ENCODE data around the gene ANKRD12.

ANKRD12 gene

DNA sequence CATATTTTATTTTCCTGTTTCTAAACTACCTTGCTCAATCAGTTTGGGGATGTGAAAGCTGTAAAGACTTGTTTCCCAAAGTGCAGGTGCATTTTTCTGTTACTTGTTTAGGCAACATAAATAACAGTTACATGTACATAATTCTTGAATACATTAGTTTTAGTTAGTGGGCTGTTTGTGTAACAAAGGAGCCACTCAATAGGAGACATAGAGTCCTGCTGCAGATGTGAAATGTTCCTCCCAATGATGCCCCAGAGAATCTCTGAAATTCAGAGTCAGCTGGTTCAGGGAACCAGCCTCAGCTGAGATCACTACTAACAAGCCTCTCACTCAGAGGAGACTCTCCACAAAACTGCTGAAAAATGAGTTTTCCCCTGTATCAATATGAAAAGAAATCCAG, 106.4 kb downstream of the ANKRD12 start:
- CTCF ChIA-PET, result interaction anchor here (0.6 kb wide), 1 partner anchor 374 kb away, joined by 3 read pairs; no protein-coding TSS in a partner anchor
- Histone ChIP-seq H3K4me3 (ENCODE audit: low read depth, low read length) (no peak overlapping the region), H3K4me1 (ENCODE audit: control insufficient read depth, insufficient read depth, low read length) (no peaks in the 10 kb centered on the region), H3K27ac (ENCODE audit: extremely low read depth, low read depth, low read length) (no peak overlapping the region), H3K36me3 (ENCODE audit: control insufficient read depth in 2 of 2, insufficient read depth in 1 of 2, low read length in 2 of 2) (peaks cover 0 to 5% of the 10 kb centered on the region in 2 experiments; a peak in 2 of 3 replicates), H3K9me3 (ENCODE audit: control insufficient read depth, insufficient read depth, low read depth, low read length) (no peaks in the 10 kb centered on the region)
- POLR2A ChIA-PET, result no interaction called here
- TF ChIP-seq ZNF830 (tag by site-specific recombination; IDR thresholded peaks at IDR 0.05; ENCODE audit: low read depth) (no peak), ZNF76 (tag by site-specific recombination; IDR thresholded peaks at IDR 0.05; ENCODE audit: borderline replicate concordance, low read depth) (no peak), ZNF138 (tag by site-specific recombination; IDR thresholded peaks at IDR 0.05; ENCODE audit: borderline replicate concordance) (no peak), SP7 (tag by site-specific recombination; IDR thresholded peaks at IDR 0.05) (no peak), TRIM28 (IDR thresholded peaks at IDR 0.05; ENCODE audit: borderline replicate concordance, low read length) (no peak), ZNF558 (tag by site-specific recombination; IDR thresholded peaks at IDR 0.05) (no peak), KLF1 (tag by site-specific recombination; IDR thresholded peaks at IDR 0.05) (no peak), ZNF747 (tag by site-specific recombination; IDR thresholded peaks at IDR 0.05) (no peak), ZNF19 (tag by site-specific recombination; IDR thresholded peaks at IDR 0.05; ENCODE audit: low read depth) (no peak), BCL11B (tag by site-specific recombination; IDR thresholded peaks at IDR 0.05; ENCODE audit: low read depth) (no peak), ZXDB (tag by site-specific recombination; IDR thresholded peaks at IDR 0.05) (no peak), REPIN1 (tag by site-specific recombination; IDR thresholded peaks at IDR 0.05; ENCODE audit: low read depth) (no peak), FEZF1 (tag by site-specific recombination; IDR thresholded peaks at IDR 0.05) (no peak), ZNF423 (tag by site-specific recombination; IDR thresholded peaks at IDR 0.05) (no peak)
- TF ChIP-seq, protein P1, sequence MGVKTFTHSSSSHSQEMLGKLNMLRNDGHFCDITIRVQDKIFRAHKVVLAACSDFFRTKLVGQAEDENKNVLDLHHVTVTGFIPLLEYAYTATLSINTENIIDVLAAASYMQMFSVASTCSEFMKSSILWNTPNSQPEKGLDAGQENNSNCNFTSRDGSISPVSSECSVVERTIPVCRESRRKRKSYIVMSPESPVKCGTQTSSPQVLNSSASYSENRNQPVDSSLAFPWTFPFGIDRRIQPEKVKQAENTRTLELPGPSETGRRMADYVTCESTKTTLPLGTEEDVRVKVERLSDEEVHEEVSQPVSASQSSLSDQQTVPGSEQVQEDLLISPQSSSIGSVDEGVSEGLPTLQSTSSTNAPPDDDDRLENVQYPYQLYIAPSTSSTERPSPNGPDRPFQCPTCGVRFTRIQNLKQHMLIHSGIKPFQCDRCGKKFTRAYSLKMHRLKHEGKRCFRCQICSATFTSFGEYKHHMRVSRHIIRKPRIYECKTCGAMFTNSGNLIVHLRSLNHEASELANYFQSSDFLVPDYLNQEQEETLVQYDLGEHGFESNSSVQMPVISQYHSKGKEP (tag by site-specific recombination; IDR thresholded peaks at IDR 0.05), result no peak
- TF ChIP-seq, protein P2, sequence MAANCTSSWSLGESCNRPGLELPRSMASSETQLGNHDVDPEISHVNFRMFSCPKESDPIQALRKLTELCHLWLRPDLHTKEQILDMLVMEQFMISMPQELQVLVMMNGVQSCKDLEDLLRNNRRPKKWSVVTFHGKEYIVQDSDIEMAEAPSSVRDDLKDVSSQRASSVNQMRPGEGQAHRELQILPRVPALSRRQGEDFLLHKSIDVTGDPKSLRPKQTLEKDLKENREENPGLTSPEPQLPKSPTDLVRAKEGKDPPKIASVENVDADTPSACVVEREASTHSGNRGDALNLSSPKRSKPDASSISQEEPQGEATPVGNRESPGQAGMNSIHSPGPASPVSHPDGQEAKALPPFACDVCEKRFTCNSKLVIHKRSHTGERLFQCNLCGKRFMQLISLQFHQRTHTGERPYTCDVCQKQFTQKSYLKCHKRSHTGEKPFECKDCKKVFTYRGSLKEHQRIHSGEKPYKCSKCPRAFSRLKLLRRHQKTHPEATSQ (tag by site-specific recombination; IDR thresholded peaks at IDR 0.05), result no peak
- TF ChIP-seq, protein P3, sequence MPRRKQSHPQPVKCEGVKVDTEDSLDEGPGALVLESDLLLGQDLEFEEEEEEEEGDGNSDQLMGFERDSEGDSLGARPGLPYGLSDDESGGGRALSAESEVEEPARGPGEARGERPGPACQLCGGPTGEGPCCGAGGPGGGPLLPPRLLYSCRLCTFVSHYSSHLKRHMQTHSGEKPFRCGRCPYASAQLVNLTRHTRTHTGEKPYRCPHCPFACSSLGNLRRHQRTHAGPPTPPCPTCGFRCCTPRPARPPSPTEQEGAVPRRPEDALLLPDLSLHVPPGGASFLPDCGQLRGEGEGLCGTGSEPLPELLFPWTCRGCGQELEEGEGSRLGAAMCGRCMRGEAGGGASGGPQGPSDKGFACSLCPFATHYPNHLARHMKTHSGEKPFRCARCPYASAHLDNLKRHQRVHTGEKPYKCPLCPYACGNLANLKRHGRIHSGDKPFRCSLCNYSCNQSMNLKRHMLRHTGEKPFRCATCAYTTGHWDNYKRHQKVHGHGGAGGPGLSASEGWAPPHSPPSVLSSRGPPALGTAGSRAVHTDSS (tag by site-specific recombination; IDR thresholded peaks at IDR 0.05), result no peak
- TF ChIP-seq, protein P4, sequence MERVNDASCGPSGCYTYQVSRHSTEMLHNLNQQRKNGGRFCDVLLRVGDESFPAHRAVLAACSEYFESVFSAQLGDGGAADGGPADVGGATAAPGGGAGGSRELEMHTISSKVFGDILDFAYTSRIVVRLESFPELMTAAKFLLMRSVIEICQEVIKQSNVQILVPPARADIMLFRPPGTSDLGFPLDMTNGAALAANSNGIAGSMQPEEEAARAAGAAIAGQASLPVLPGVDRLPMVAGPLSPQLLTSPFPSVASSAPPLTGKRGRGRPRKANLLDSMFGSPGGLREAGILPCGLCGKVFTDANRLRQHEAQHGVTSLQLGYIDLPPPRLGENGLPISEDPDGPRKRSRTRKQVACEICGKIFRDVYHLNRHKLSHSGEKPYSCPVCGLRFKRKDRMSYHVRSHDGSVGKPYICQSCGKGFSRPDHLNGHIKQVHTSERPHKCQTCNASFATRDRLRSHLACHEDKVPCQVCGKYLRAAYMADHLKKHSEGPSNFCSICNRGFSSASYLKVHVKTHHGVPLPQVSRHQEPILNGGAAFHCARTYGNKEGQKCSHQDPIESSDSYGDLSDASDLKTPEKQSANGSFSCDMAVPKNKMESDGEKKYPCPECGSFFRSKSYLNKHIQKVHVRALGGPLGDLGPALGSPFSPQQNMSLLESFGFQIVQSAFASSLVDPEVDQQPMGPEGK (tag by site-specific recombination; IDR thresholded peaks at IDR 0.05), result no peak
- TF ChIP-seq, protein P5, sequence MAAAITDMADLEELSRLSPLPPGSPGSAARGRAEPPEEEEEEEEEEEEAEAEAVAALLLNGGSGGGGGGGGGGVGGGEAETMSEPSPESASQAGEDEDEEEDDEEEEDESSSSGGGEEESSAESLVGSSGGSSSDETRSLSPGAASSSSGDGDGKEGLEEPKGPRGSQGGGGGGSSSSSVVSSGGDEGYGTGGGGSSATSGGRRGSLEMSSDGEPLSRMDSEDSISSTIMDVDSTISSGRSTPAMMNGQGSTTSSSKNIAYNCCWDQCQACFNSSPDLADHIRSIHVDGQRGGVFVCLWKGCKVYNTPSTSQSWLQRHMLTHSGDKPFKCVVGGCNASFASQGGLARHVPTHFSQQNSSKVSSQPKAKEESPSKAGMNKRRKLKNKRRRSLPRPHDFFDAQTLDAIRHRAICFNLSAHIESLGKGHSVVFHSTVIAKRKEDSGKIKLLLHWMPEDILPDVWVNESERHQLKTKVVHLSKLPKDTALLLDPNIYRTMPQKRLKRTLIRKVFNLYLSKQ (tag by site-specific recombination; IDR thresholded peaks at IDR 0.05; ENCODE audit: borderline replicate concordance), result no peak

All from HEK293 (cell line).